GM19043 (cell line): ENCODE measurements around the gene OR6C76.
"Not testable (repeated sequence)": the region's sequence is repeated elsewhere in the genome, so short reads cannot be mapped to it uniquely, and the experiment has no call there.

Source experiments
- ATAC-seq: cut with Tn5 transposase; IDR thresholded peaks from one replicate; pipeline ENCODE4 v1.9.1; 2021; ENCODE audit warnings: low read depth; ENCODE audit not compliant: unreplicated experiment

Gene OR6C76

GRCh38 chr12:55425954-55426353, at the start of gene OR6C76:
OR6C76 (plus strand) TSS chr12:55426254; CDS start chr12:55426254, 0 bp downstream.
- no peak for ATAC-seq

GRCh38 chr12:55385891-55386290, 40.2 kb upstream of the OR6C76 start:
- ATAC-seq, result no peak

GRCh38 chr12:55392032-55392795, 33.8 kb upstream of the OR6C76 start:
- ATAC-seq, result no peak

- ATAC-seq, result no peak
These were observed 29.7 kb upstream of the OR6C76 start for GRCh38 chr12:55396326-55396725.

- ATAC-seq, result no peak
These were observed 25.8 kb upstream of the OR6C76 start, which contains the start of gene OR6C65 for GRCh38 chr12:55400229-55400628. OR6C65 (plus strand) TSS chr12:55400529; CDS start chr12:55400529, 0 bp downstream.

GRCh38 chr12:55407866-55408265, 18.2 kb upstream of the OR6C76 start:
- ATAC-seq, result no peak

DNA sequence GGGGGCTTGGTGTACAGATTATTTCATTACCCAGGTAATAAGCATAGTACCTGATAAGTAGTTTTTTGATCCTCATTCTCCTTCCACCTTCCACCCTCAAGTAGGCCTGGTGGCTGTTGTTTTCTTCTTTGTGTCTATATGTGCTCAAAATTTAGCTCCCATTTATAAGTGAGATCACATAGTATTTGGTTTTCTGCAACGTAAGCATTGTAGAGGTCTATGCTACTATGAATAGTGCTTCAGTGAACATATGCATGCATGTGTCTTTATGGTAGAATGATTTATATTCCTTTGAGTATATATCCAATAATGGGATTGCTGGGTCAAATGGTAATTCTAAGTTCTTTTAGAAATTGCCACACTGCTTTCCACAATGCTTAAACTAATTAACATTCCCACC, 16.9 kb upstream of the OR6C76 start:
- not testable (repeated sequence) for ATAC-seq

DNA sequence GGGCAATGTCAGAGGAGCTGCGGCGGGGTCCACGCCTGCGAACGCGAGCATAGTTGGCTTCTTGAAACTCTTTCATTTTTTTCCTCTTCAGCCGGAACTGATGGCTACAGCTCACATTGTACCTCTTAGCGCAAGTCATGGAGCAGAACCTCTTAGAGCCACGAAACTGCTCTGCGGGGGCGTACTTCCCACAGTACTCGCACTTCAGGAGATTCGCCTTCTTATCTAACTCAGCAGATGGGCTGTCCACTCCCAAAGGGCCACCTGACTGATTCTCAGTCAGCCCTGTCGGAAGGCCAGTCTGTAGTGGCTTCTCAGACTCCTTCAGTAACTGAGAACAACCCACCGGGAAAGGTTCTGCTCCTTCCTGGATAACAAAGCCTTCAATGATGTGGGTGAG, 13.9 kb upstream of the OR6C76 start:
- not testable (repeated sequence) for ATAC-seq

DNA sequence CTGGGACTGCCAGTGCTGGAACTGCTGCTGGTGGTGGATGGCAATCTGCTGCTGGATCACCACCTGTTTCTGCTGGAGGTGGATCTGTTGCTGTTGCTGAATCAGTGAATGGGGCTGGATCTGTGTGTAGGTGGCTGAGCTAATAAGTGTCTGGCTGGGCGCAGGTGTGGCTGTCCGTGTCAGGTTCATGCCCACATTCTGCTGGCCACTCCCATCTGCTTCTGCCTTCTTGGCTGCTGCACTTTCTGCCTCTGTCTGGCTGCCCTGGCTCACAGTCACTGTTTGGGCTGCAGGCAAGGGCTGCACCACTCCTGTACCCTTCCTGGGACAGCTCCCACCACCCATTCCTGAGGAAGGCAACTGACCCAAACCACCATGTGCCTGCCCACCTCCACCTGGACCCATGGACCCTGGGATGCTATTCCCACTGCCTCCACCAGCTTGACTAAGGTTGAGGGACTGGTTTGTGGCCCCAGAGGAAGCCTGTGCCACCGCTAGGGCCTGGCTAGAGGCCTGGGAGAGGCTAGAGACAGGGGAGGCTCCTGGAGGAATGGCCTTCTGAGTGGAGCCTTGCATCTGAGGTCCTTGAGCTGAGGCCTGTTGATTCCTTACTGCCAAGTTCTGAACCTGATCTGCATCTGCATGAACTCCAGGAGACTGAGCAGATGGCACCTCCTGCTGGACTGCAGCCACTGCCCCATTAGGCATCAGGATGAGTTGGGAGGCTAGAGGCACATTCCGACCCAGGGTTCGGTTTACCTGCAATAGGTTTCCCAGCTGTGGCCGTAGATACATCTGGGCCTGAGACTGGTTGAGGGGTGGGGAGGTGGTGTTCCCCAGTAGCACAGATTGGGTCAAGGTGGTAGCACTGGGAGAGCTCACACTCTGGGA, 12.3 kb upstream of the OR6C76 start:
- ATAC-seq, result not testable (repeated sequence)

DNA sequence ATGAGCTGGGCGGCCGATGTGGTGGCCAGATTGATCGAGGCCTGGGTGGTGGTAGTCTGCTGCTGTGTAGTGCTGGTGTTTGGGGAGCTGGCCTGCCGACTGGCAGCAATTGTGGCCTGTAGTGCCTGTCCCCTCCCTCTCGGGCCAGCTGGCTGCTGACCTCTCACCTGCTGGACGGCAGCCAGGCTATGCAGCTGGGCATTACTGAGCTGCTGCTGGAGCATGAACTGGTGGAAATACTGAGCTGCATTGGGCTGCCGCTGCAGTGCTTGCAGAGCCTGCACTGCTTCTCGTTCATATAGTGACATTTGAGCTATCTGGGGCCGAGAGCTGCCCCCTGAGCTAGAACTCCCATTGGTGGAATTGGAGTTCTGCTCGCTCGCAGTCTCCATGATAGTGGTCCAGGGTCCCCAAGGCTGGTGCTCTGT, 11.6 kb upstream of the OR6C76 start:
- ATAC-seq, result not testable (repeated sequence)

DNA sequence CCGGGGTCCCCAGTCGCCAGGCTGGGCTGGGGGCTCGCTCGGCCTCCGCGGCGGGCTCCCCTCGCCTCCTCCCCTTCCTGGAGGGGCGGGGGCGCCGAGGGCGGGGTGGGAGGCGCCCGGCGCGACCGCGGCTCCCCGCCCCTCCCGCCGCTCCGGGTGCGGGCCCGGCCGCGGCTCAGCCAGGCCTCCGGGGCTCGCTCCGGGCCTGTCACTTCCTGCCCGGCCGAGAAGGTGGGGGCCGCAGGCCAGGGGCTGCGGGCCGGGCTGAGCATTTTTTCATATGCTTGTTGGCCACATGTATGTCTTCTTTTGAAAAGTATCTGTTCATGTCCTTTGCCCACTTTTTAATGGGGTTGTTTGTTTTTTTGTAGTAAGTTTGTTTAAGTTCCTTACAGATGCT, 11.2 kb upstream of the OR6C76 start:
- ATAC-seq, result not testable (repeated sequence)

- ATAC-seq, result no peak
These were observed 9.1 kb upstream of the OR6C76 start for GRCh38 chr12:55416961-55417360.

DNA sequence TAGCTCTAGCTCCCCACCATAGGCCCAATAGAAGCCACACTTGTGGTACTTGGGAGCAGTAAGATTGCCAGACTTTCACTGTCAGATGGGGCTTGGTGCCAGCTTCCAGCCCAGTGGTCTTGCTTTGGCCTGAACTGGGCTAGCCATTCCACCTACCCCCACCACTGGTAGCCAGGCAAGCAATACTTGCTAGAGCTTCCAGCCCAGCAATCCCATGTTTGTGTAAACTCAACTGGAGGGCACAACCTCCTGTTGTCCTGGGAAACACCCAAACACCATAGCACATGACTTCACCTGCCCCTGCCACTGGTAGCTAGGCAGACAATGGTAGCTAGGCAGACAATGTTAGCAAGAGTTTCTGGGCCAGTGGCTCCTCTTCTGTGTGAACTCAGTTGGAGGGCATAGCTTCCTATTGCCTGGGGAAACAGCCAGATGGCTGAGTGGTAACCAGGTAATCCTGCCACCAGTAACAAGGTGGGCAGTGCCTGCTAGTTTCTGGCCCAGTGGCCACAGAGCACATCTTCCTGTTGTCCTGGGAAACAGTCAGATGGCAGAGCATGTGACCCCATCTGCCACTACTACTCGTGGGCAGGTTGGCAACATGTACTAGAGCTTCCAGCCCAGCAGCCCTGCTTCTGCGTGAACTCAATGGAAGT, 5.6 kb upstream of the OR6C76 start:
- ATAC-seq, result no peak

DNA sequence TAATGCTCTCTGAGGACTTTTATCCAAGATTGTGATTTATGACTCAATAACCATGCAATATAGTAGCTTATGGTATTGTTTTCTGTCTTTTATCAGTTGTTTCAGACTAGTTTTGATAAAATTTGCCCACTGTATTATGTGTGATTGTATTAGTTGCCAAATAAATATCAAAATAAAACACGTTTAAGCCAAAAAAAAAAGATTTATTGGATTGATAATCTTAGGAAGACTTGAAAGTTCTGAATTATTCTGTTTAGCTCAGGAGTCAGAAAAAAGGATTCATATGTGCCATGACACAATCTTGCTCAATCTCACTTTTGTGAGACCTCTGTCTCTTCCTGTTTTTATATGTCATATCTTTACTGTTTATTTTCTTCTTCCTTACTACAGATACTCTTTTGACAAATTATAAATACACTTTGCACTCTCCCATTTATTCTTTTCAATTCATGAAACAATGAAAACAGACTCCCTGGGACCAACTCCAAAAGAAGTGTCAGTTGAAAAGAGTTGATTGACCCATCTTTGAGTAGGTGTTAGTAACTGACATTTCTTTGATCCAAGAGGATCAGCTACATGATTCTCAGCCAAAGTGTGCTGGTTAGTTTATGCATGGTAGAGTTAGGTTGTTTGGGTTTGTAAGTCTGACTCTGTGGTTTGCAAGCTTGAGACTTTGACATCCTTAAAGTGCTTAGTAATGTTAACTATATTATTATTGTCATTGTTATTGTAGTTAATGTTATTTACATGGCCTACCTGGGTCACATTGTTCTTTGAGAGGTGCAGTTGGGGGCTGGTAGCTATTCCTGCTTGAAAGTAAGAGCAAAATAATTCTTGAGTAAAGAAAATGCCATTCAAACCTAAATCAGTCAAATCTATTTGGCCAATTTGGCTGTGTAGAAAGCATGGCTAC, 2.5 kb downstream of the OR6C76 start:
- ATAC-seq, result no peak

GRCh38 chr12:55441233-55441632, 15.2 kb downstream of the OR6C76 start:
- not testable (repeated sequence) for ATAC-seq

DNA sequence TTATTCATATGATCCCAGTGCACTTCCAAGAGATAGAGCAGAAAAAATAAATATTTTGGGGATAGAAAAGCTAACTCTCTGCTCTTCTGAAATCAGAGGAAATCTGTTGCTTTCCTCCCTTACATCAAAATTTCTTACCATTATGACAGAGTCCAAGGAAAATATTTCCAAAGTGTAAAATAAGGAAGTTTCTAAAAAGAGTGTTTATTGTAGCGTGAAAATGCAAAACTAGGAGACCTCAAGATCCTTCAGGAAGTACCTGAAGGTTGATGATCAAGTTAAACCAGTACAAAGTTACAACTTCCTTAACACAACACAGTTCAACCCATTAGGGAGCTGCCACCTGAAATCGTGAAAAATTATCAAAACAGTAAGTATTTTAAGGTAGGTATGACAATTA, 17.7 kb downstream of the OR6C76 start, which contains the start of gene OR6C2:
TSS of gene OR6C2 (plus strand) at position 301 of the 400 bp plus-strand sequence. CDS start 8,138 bp downstream, outside the sequence.
- no peak for ATAC-seq

DNA sequence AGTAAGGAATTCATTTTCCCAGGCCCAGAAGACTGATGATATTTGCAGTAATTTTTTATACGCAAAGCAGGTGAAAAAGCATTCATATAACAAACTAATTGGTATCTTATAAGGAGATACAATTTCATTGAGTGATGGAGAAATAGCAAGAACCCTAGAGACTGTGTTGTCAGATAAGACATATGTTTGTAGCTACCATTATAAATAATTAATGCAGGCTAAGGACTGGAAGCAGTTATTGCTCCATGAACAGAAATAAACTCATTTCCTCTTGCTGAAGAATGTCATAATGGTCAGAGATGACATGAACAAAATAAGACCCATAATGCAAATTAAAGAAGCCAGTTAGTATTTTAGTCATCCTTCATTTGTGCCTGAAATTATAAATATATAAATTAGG, 19.3 kb downstream of the OR6C76 start:
- no peak for ATAC-seq

DNA sequence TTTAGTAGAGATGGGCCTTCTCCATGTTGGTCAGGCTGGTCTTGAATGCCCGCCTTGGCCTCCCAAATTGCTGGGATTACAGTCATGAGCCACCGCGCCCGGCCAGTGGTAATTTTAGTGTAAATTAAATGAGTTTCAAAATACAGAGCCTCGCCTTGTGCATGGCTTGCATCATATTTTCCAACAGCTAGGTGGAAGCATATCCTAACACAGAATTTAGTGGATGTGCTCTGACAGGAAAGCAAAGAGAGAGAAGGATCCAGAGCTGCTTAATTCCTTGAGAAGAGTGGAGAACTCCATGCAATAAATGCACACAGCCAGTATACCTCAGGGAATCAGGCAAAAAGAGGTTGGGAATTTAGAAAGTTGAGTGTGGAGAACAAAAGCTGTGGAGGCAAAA, 20.3 kb downstream of the OR6C76 start:
- ATAC-seq, result no peak

GRCh38 chr12:55448825-55449224, 22.8 kb downstream of the OR6C76 start:
- ATAC-seq, result no peak

- not testable (repeated sequence) for ATAC-seq
These were observed 38.9 kb downstream of the OR6C76 start for GRCh38 chr12:55464926-55465325.
